ENCODE measurements around the gene APMAP. TPM values are rescaled to one million over a fixed set of nuclear protein-coding genes. Genes with fewer than 3 reads are reported as not detected.

APMAP gene
- total and polyA plus RNA-seq, 2 of the 13 experiments (the other 11 are each of a cell fraction or from before 2014, with no cell fraction given) = 168 to 214 TPM

DNA sequence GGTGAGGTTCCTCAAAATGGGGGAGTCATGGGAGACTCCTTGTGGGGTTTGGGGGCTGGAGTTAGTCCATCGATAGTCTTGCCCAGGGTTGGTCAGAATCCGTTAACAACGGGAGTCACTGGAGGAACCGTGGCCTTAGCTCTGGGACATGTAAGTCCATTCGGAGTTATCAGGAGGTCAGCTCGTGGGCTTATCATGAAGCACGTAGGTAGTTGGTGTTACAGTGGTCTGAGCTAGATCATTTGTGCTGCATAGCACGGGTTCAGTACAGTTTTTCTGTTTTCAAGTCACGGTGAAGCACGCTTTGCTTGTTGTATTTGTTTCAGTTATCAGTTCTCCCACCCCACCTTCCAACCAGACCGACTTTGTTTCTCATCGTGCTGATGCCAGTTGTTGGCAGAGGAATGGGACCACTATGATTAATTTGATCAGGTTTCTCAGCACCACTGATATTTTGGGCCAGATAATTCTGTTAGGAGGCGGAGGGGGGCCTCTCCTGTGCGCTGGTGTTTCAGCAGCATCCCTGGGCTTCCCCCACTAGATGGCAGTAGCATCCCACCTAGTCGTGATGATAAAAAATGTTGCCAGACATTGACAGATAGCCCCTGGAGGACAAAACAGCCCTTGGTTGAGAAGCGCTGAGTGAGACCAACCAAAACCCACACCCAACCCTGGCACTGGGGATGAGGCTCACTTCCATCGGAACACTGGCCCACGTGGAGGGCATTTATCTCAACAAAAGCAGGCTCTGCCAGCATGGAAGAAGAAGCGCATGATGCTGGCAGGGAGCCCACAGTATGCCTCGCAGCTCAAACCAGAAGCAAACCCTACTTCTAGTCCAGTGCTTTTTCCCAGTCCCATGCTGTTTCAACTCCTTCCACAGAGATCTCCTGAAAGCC is 2.2 kb upstream of the APMAP start (continued):
- TF ChIP-seq PAX8 (CRISPR knock-in tag; IDR thresholded peaks at IDR 0.05; ENCODE audit: borderline replicate concordance) (no peak), ZNF121 (CRISPR knock-in tag; IDR thresholded peaks at IDR 0.05) (no peak), ZNF292 (CRISPR knock-in tag; IDR thresholded peaks at IDR 0.05; ENCODE audit: borderline replicate concordance, low read depth) (no peak), SNRNP70 (IDR thresholded peaks at IDR 0.05; ENCODE audit: low read depth, low read length) (no peak), ZNF331 (CRISPR knock-in tag; IDR thresholded peaks at IDR 0.05) (no peak), PTBP1 (IDR thresholded peaks at IDR 0.05; ENCODE audit: low read depth, low read length, poor library complexity, severe bottlenecking) (no peak), ZNF7 (CRISPR knock-in tag; IDR thresholded peaks at IDR 0.05) (no peak), CBFB (CRISPR knock-in tag; IDR thresholded peaks at IDR 0.05) (no peak), ZFAT (CRISPR knock-in tag; conservative IDR thresholded peaks at IDR 0.05) (no peak), SNAPC2 (CRISPR knock-in tag; IDR thresholded peaks at IDR 0.05) (no peak), ZC3H13 (CRISPR knock-in tag; IDR thresholded peaks at IDR 0.05) (no peak)
- TF ChIP-seq, protein P1, sequence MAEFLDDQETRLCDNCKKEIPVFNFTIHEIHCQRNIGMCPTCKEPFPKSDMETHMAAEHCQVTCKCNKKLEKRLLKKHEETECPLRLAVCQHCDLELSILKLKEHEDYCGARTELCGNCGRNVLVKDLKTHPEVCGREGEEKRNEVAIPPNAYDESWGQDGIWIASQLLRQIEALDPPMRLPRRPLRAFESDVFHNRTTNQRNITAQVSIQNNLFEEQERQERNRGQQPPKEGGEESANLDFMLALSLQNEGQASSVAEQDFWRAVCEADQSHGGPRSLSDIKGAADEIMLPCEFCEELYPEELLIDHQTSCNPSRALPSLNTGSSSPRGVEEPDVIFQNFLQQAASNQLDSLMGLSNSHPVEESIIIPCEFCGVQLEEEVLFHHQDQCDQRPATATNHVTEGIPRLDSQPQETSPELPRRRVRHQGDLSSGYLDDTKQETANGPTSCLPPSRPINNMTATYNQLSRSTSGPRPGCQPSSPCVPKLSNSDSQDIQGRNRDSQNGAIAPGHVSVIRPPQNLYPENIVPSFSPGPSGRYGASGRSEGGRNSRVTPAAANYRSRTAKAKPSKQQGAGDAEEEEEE (CRISPR knock-in tag; IDR thresholded peaks at IDR 0.05; ENCODE audit: borderline replicate concordance) = no peak
- TF ChIP-seq, protein P2, sequence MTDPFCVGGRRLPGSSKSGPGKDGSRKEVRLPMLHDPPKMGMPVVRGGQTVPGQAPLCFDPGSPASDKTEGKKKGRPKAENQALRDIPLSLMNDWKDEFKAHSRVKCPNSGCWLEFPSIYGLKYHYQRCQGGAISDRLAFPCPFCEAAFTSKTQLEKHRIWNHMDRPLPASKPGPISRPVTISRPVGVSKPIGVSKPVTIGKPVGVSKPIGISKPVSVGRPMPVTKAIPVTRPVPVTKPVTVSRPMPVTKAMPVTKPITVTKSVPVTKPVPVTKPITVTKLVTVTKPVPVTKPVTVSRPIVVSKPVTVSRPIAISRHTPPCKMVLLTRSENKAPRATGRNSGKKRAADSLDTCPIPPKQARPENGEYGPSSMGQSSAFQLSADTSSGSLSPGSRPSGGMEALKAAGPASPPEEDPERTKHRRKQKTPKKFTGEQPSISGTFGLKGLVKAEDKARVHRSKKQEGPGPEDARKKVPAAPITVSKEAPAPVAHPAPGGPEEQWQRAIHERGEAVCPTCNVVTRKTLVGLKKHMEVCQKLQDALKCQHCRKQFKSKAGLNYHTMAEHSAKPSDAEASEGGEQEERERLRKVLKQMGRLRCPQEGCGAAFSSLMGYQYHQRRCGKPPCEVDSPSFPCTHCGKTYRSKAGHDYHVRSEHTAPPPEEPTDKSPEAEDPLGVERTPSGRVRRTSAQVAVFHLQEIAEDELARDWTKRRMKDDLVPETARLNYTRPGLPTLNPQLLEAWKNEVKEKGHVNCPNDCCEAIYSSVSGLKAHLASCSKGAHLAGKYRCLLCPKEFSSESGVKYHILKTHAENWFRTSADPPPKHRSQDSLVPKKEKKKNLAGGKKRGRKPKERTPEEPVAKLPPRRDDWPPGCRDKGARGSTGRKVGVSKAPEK (CRISPR knock-in tag; IDR thresholded peaks at IDR 0.05; ENCODE audit: borderline replicate concordance) = no peak
- TF ChIP-seq, protein P3, sequence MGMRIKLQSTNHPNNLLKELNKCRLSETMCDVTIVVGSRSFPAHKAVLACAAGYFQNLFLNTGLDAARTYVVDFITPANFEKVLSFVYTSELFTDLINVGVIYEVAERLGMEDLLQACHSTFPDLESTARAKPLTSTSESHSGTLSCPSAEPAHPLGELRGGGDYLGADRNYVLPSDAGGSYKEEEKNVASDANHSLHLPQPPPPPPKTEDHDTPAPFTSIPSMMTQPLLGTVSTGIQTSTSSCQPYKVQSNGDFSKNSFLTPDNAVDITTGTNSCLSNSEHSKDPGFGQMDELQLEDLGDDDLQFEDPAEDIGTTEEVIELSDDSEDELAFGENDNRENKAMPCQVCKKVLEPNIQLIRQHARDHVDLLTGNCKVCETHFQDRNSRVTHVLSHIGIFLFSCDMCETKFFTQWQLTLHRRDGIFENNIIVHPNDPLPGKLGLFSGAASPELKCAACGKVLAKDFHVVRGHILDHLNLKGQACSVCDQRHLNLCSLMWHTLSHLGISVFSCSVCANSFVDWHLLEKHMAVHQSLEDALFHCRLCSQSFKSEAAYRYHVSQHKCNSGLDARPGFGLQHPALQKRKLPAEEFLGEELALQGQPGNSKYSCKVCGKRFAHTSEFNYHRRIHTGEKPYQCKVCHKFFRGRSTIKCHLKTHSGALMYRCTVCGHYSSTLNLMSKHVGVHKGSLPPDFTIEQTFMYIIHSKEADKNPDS (CRISPR knock-in tag; IDR thresholded peaks at IDR 0.05) = no peak
- TF ChIP-seq, protein P4, sequence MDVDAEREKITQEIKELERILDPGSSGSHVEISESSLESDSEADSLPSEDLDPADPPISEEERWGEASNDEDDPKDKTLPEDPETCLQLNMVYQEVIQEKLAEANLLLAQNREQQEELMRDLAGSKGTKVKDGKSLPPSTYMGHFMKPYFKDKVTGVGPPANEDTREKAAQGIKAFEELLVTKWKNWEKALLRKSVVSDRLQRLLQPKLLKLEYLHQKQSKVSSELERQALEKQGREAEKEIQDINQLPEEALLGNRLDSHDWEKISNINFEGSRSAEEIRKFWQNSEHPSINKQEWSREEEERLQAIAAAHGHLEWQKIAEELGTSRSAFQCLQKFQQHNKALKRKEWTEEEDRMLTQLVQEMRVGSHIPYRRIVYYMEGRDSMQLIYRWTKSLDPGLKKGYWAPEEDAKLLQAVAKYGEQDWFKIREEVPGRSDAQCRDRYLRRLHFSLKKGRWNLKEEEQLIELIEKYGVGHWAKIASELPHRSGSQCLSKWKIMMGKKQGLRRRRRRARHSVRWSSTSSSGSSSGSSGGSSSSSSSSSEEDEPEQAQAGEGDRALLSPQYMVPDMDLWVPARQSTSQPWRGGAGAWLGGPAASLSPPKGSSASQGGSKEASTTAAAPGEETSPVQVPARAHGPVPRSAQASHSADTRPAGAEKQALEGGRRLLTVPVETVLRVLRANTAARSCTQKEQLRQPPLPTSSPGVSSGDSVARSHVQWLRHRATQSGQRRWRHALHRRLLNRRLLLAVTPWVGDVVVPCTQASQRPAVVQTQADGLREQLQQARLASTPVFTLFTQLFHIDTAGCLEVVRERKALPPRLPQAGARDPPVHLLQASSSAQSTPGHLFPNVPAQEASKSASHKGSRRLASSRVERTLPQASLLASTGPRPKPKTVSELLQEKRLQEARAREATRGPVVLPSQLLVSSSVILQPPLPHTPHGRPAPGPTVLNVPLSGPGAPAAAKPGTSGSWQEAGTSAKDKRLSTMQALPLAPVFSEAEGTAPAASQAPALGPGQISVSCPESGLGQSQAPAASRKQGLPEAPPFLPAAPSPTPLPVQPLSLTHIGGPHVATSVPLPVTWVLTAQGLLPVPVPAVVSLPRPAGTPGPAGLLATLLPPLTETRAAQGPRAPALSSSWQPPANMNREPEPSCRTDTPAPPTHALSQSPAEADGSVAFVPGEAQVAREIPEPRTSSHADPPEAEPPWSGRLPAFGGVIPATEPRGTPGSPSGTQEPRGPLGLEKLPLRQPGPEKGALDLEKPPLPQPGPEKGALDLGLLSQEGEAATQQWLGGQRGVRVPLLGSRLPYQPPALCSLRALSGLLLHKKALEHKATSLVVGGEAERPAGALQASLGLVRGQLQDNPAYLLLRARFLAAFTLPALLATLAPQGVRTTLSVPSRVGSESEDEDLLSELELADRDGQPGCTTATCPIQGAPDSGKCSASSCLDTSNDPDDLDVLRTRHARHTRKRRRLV (CRISPR knock-in tag; IDR thresholded peaks at IDR 0.05) = no peak

Measured in HepG2 (cell line).